Measurements from ENCODE around the gene APBB2. TPM values are rescaled to one million over a fixed set of nuclear protein-coding genes. Genes with fewer than 3 reads are reported as not detected.

The APBB2 gene
- total and polyA plus RNA-seq, 10 of the 15 experiments (the other 5 are each of a cell fraction or from before 2014, with no cell fraction given), result 2.7 to 24.6 (median 19.0) TPM

GRCh38 chr4:40871695-40872250 is 342.6 kb downstream of the APBB2 start (continued):
- TF ChIP-seq ZNF622 (IDR thresholded peaks at IDR 0.05), result no peak
- TF ChIP-seq CHD2 (IDR thresholded peaks at IDR 0.05; ENCODE audit: borderline replicate concordance, low read depth, low read length), result no peak
- TF ChIP-seq SKIL (IDR thresholded peaks at IDR 0.05; ENCODE audit: low read depth, poor library complexity, severe bottlenecking), result no peak

- H3K36me3 ChIP-seq (ENCODE audit: control insufficient read depth in 2 of 2, insufficient read depth in 2 of 2, low read length in 1 of 2), result no peaks in the 10 kb centered on the region
- intact Hi-C loops (cut with micrococcal nuclease; ENCODE audit: unreplicated experiment), result no loop called here
- no peaks in the 10 kb centered on the region for H4K20me1 ChIP-seq (ENCODE audit: control insufficient read depth, insufficient read depth)
- no peak overlapping the region for H3K27ac ChIP-seq (ENCODE audit: control insufficient read depth, insufficient read depth)
- no peak overlapping the region for H3K4me2 ChIP-seq (ENCODE audit: control insufficient read depth, insufficient read depth)
- ChIA-PET POLR2A (interaction anchor here (0.8 kb wide), 1 partner anchor 29 kb away, joined by 3 read pairs; no protein-coding TSS in a partner anchor), SMC1A (ENCODE audit: uncharacterized antibody, unreplicated experiment) (interaction anchor here (0.6 kb wide), 1 partner anchor 9 kb away, joined by 4 read pairs; no protein-coding TSS in a partner anchor), CTCF (interaction anchor here (1.1 kb wide), 1 partner anchor 22 kb away, joined by 3 read pairs; no protein-coding TSS in a partner anchor), RAD21 (ENCODE audit: unreplicated experiment) (no interaction called here)
- H3K79me2 ChIP-seq (ENCODE audit: control insufficient read depth, insufficient read depth, low read length), result no peaks in the 10 kb centered on the region
- 56% methylated on average over 4 of the region's 4 CpGs for WGBS (ENCODE audit: insufficient coverage, insufficient replicate concordance, low lambda C conversion rate, missing lambda C conversion rate)
- DNase-seq (ENCODE audit: low read depth, low spot score) (no peak), FAIRE-seq (no peak), ATAC-seq (no peak)
- H3K4me1 ChIP-seq (ENCODE audit: control insufficient read depth, insufficient read depth, low read length), result no peaks in the 10 kb centered on the region
- no peaks in the 10 kb centered on the region for H3K27me3 ChIP-seq (replicated peaks in 1 of 2; ENCODE audit: control insufficient read depth in 2 of 2, insufficient read depth in 2 of 2, low read length in 1 of 2)
- no TSS peak for BruUV-seq (replicated peaks)
- no peak overlapping the region for H3K9ac ChIP-seq (ENCODE audit: control insufficient read depth, insufficient read depth, low read length)
- no peak overlapping the region for H3K4me3 ChIP-seq
- no peak overlapping the region for H2AFZ ChIP-seq (ENCODE audit: control insufficient read depth, low read depth, low read length)
- in situ Hi-C loops (cut with MboI), result no loop called here
- TF ChIP-seq MYB (IDR thresholded peaks at IDR 0.05; ENCODE audit: borderline replicate concordance, low read depth, low read length) (no peak), POU2F2 (IDR thresholded peaks at IDR 0.05; ENCODE audit: borderline replicate concordance, low read depth, low read length) (no peak), BMI1 (IDR thresholded peaks at IDR 0.05; ENCODE audit: borderline replicate concordance) (no peak), PAX5 (IDR thresholded peaks at IDR 0.05; ENCODE audit: borderline replicate concordance, low read depth, low read length) (no peak)
- TF ChIP-seq, protein P1, sequence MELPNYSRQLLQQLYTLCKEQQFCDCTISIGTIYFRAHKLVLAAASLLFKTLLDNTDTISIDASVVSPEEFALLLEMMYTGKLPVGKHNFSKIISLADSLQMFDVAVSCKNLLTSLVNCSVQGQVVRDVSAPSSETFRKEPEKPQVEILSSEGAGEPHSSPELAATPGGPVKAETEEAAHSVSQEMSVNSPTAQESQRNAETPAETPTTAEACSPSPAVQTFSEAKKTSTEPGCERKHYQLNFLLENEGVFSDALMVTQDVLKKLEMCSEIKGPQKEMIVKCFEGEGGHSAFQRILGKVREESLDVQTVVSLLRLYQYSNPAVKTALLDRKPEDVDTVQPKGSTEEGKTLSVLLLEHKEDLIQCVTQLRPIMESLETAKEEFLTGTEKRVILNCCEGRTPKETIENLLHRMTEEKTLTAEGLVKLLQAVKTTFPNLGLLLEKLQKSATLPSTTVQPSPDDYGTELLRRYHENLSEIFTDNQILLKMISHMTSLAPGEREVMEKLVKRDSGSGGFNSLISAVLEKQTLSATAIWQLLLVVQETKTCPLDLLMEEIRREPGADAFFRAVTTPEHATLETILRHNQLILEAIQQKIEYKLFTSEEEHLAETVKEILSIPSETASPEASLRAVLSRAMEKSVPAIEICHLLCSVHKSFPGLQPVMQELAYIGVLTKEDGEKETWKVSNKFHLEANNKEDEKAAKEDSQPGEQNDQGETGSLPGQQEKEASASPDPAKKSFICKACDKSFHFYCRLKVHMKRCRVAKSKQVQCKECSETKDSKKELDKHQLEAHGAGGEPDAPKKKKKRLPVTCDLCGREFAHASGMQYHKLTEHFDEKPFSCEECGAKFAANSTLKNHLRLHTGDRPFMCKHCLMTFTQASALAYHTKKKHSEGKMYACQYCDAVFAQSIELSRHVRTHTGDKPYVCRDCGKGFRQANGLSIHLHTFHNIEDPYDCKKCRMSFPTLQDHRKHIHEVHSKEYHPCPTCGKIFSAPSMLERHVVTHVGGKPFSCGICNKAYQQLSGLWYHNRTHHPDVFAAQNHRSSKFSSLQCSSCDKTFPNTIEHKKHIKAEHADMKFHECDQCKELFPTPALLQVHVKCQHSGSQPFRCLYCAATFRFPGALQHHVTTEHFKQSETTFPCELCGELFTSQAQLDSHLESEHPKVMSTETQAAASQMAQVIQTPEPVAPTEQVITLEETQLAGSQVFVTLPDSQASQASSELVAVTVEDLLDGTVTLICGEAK (IDR thresholded peaks at IDR 0.05; ENCODE audit: borderline replicate concordance), result no peak
- TF ChIP-seq, protein P2, sequence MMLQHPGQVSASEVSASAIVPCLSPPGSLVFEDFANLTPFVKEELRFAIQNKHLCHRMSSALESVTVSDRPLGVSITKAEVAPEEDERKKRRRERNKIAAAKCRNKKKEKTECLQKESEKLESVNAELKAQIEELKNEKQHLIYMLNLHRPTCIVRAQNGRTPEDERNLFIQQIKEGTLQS (IDR thresholded peaks at IDR 0.05; ENCODE audit: borderline replicate concordance, extremely low read depth, low read depth, low read length), result no peak
- no peaks in the 10 kb centered on the region for H3K9me3 ChIP-seq (replicated peaks; ENCODE audit: control insufficient read depth, insufficient read depth, low read length)
These were observed 344.2 kb downstream of the APBB2 start for GRCh38 chr4:40870150-40870549.
